ENCODE data around the gene PODXL.
"Not testable (repeated sequence)": the region's sequence is repeated elsewhere in the genome, so short reads cannot be mapped to it uniquely, and the experiment has no call there.

Gene PODXL

GRCh38 chr7:131511071-131511470 lies 45.4 kb downstream of the PODXL start:
- DNase-seq (ENCODE audit: low read depth in 2 of 2) = no peak

- DNase-seq (ENCODE audit: low read depth in 2 of 2) = no peak
These were observed 46.6 kb downstream of the PODXL start for GRCh38 chr7:131509781-131510180.

GRCh38 chr7:131508754-131509486 lies 47.5 kb downstream of the PODXL start:
- no peak for DNase-seq (ENCODE audit: low read depth in 2 of 2)

GRCh38 chr7:131507592-131508331 lies 48.7 kb downstream of the PODXL start:
- DNase-seq (ENCODE audit: low read depth in 2 of 2) = peak; percentile 63 to 75

GRCh38 chr7:131506597-131506996 lies 49.8 kb downstream of the PODXL start:
- DNase-seq (ENCODE audit: low read depth in 2 of 2) = no peak

GRCh38 chr7:131505636-131506557 lies 50.5 kb downstream of the PODXL start:
- no peak for DNase-seq (ENCODE audit: low read depth in 2 of 2)

- not testable (repeated sequence) for DNase-seq (ENCODE audit: low read depth in 2 of 2)
These were observed 51.3 kb downstream of the PODXL start for GRCh38 chr7:131505037-131505620.

GRCh38 chr7:131504157-131504899 lies 52.1 kb downstream of the PODXL start:
- DNase-seq (ENCODE audit: low read depth in 2 of 2) = no peak

GRCh38 chr7:131503639-131504038 lies 52.8 kb downstream of the PODXL start:
- no peak for DNase-seq (ENCODE audit: low read depth in 2 of 2)

- DNase-seq (ENCODE audit: low read depth in 2 of 2) = no peak
These were observed 53.5 kb downstream of the PODXL start for GRCh38 chr7:131502810-131503508.

- DNase-seq (ENCODE audit: low read depth in 2 of 2) = no peak
These were observed 54.3 kb downstream of the PODXL start for GRCh38 chr7:131501930-131502685.

GRCh38 chr7:131501422-131501821 lies 55.0 kb downstream of the PODXL start:
- peak; percentile 30 to 33 for DNase-seq (ENCODE audit: low read depth in 2 of 2)

- no peak for DNase-seq (ENCODE audit: low read depth in 2 of 2)
These were observed 56.1 kb downstream of the PODXL start for GRCh38 chr7:131500357-131500756.

GRCh38 chr7:131499801-131500200 lies 56.6 kb downstream of the PODXL start:
- DNase-seq (ENCODE audit: low read depth in 2 of 2) = no peak

- no peak for DNase-seq (ENCODE audit: low read depth in 2 of 2)
These were observed 58.1 kb downstream of the PODXL start for GRCh38 chr7:131498237-131498885.

GRCh38 chr7:131497454-131497853 lies 59.0 kb downstream of the PODXL start:
- no peak for DNase-seq (ENCODE audit: low read depth in 2 of 2)

- DNase-seq (ENCODE audit: low read depth in 2 of 2) = no peak
These were observed 60.5 kb downstream of the PODXL start for GRCh38 chr7:131495669-131496498.

GRCh38 chr7:131494182-131494581 lies 62.2 kb downstream of the PODXL start:
- DNase-seq (ENCODE audit: low read depth in 2 of 2) = no peak
